ENCODE data around the gene DCUN1D4. TPM values are rescaled to one million over a fixed set of nuclear protein-coding genes. Genes with fewer than 3 reads are reported as not detected.
A peak's percentile ranks its signal among the peaks of the same experiment; 100 is the strongest.
"Not testable (repeated sequence)": the region's sequence is repeated elsewhere in the genome, so short reads cannot be mapped to it uniquely, and the experiment has no call there.

Gene DCUN1D4
- total RNA-seq, 1 experiment from 2014 or later, result 39.8 TPM

DNA sequence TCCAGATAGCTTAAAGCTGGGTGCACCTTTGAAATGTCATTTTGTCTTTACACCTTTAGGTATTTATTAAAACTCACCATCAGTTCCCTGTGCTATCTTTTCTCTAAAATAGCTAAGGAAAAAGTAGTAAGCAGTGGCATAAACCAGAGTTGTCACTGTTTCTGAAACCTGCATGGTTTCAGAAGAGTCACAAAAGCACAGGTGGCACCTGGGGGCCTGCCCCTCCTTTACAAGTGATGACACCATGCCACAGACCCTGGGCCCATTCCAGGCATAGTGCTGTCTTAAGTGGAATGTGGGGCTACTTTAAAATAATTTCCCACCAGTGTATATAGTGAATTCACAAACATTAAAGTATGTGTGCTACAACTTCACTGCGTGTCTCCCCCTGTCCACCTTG lies 47.8 kb downstream of the DCUN1D4 start:
- no peak for DNase-seq (ENCODE audit: extremely low read depth, low read depth)

DNA sequence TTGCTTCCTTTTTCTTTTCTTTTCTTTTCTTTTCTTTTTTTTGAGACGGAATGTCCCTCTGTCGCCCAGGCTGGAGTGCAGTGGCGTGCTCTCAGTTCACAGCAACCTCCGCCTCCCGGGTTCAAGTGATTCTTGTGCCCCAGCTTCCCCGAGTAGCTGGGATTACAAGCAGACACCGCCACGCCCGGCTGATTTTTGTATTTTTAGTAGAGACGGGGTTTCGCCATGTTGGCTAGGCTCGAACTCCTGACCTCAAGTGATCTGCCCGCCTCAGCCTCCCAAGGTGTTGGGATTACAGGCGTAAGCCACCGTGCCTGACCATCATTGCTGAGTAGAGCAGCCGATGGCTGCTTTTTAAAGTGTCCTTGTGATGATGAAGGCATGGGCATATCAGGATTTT lies 50.4 kb downstream of the DCUN1D4 start:
- not testable (repeated sequence) for DNase-seq (ENCODE audit: extremely low read depth, low read depth)

DNA sequence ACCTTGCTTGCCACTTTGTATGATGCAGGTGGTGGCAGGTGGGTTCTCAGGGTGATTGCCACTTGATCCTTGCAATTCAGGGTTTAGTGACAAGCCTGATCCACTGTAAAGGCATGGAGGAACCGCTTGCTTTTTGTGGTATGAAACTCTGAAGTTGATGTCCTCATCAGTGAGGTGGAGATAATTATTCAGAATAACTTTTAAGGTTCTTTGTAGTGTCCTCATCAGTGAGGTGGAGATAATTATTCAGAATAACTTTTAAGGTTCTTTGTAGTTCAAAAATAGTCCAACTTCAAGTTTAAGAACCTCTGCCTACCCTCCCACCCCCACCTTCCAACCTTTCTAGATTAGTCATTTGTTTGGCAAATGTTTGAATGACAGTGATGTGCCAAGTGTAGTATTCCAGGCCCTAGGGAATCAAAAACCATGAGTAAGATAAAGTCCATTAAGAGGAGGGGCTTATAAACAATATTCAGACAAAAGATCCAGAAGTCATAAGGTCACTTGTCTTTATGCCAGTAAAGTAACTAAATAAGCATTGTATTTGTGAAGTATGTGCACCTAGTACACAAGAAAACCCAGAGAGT lies 51.2 kb downstream of the DCUN1D4 start:
- DNase-seq (ENCODE audit: extremely low read depth, low read depth), result peak; percentile 41

DNA sequence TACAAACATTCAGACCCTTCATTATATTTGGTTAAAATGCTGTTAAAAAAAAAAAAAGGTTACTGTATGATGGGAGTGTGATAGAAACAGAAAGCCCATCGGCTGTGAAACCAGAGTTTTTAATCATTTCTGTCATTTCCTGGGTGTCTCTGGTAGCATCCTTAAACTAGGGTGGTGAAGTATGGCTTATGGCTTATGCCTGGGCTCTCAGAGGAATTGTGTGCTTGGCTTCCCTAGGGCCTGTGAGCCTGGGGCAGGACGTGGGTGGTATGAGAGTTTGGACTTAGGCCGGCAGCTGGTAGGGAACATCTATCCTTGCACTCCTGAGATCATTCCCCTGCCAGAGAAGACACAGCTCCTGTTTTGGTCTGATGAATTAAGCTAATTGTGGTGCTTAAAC lies 52.2 kb downstream of the DCUN1D4 start:
- no peak for DNase-seq (ENCODE audit: extremely low read depth, low read depth)

DNA sequence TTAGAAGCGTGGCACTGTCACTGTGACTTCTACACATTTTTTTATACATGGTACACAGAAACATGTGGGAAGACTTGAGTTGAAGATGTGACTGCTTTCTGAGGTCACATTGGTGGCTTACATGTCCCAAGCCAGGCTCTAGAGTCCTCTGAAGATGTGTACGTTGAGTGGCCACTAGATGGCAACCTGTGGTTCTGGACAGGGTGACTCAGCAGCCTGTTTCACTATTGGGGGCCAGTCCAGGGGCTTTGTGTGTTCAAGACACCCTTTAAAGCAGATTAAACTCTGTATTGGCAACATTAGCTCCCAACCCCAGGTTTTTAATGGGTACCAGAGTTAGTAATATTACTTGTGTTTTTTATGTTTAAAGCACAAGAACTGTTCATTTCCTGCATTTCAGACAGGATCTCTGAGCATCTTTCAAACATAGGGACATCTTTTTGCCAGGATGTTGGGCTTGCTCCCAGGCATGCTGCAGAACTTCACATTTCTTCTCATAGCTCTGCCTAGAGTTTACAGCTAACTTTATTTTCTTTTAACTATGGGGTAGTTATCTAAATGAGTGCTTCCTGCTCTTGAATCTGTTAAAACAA lies 53.0 kb downstream of the DCUN1D4 start:
- peak; percentile 71 for DNase-seq (ENCODE audit: extremely low read depth, low read depth)

DNA sequence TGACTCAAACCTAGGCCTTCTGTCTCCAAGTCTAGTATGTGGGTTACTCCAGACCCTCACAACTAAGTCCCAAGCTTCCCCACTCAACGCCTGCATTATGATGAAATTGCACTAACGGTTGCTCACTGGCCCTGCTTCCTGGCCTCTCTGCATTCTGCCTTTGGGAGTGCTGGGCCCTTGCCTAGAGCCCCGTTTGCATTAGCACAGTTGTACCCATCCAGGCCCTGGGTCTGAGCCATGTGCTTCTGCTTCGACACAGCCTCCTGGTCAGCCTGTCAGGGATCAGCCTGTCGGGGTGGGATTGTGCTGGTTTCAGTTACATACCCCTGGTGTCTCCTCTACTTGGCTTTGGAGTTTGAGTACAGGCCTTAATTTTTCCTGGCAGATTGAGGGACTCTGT lies 58.4 kb downstream of the DCUN1D4 start:
- no peak for DNase-seq (ENCODE audit: extremely low read depth, low read depth)

DNA sequence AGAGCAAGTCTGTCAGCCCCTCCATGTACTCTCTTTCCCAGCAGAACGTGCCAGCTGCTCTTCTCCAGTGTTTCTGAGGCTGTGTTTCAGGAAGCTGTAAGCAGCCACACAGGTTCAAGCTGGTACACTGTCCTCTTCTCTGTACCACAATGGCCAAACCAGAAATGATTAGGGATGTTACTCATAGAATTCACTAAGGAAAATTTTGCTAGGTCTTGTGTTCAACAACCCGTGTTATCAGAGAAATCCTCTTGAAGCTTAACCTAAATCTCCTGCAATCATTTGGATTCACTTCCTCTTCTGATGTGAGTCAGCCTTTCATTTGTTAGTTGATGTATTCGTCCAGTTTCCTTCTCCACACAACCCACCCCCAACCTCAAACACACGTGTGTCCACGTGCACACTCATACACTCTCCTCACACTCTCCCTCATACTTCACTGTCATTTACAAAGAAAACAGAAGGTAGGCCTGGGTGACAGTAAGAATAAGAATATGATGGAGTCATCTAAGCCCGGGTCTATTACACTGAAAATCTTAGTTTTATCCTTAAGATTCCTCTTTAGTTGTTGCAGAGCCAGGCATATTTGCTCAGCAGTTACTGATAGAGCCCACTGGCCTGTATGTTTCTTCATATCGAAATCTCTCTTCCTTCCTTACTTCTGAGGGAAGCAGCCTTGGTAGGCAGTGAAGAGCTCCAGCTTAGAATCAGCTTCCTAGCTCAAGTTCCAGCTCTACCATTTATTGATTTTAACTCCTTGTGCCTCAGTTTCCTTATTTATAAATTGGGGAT lies 63.4 kb downstream of the DCUN1D4 start:
- no peak for DNase-seq (ENCODE audit: extremely low read depth, low read depth)

DNA sequence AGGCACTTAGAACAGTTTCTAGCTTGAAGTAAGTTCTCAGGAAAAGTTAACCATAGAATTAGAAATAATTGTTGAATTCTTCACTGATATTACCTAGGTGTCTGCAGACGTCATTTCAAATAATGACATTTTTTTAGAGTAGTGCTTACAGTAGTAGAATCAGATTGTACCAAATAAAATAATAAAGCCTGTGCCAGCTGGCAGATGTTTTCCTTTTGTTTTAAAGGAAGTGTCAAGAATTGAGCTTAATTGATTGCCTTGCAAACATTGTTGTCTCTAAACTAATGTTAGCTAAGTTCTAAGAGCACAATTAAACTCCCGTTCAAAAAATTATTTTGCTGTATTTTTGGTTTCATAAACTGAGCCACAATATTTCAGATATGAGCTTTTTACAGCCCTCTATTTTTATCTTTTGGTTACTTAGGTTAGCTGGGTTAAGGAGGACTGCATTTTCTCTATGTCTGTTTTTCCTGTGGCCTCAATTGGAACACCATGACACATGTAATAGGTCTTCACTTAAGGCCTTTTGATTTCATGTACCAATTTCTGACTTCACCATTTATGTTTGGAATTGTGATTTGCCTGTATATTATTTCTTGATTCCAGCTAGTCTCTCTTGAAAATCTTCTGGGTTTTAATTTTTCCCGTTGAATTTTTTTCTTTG lies 64.2 kb downstream of the DCUN1D4 start:
- DNase-seq (ENCODE audit: extremely low read depth, low read depth), result no peak

DNA sequence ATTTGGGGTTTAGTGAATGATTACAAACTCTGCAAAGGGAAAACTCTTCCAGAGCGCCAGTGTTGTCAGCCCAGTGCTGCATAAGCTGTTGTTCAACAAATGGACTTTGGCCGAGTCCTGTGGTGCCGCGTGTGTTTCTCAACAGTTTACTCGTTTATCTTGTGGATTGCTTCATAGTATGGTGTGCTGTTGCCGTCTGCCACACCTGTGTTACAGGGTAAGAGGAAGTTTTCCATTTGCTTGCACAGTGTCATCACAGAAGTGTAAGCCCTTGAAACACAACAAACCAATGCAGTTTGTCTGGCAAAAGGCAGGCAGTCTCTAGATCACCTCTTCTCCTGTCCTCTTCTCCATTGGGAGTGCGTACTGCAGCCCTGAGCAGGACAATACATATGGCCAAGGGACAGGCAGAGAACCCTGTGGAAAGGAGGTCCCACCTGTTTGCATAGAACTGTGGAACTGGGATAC lies 66.3 kb downstream of the DCUN1D4 start:
- DNase-seq (ENCODE audit: extremely low read depth, low read depth), result no peak

DNA sequence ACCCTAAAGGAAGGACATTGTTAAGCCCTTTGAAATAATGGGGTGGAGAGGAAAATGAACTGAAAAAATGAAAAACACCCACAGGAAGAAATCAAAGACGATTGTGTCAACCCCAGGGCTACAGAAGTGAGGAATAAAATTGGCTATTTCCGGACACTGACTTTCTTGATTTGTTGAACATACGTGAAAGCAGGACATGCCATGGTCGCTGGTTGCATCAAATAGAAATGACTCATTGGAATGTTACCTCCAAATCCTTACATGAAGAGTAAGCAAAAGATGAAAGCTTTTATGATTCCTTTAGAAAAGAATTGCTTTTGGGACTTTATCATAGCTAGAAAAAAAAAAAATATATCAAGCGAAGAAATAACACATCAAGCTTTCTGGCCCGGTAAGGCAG lies 75.3 kb downstream of the DCUN1D4 start:
- DNase-seq (ENCODE audit: extremely low read depth, low read depth), result no peak

DNA sequence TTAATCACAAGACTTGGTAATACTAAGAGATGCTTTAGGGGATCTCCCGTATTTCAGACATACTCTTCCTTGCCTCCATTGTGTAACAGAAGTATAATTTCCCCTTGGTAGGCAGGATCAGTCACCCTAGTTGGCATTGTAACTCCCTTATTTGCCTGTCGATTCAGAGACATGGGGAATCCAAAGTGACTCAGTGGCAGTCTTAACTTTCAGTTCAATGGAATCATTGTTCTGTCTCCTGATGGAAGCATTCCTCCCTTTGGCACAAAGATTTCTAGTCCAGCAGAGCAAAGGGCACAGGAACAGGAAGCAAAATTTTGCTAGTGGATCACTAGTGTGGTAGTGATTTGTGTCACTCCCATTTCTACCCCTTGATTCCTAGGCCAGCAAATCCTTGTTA lies 80.4 kb downstream of the DCUN1D4 start:
- no peak for DNase-seq (ENCODE audit: extremely low read depth, low read depth)

DNA sequence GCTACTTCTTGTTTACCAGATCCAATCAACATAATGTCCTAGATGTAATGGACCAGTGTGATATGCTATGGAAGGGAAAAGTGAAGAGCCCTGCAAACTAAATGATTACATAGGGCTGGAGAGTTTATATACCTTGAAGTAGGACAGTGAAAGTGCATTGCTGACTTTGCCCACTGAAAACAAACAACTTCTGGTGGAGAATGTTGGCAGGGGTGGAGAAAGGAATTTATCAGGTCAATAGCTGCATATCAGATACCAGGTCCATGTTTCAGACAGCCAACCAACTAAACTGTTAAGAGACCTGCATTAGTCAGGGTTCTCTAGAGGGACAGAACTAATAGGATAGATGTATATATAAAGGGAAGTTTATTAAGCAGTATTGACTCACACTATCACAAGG lies 82.4 kb downstream of the DCUN1D4 start:
- DNase-seq (ENCODE audit: extremely low read depth, low read depth), result no peak

DNA sequence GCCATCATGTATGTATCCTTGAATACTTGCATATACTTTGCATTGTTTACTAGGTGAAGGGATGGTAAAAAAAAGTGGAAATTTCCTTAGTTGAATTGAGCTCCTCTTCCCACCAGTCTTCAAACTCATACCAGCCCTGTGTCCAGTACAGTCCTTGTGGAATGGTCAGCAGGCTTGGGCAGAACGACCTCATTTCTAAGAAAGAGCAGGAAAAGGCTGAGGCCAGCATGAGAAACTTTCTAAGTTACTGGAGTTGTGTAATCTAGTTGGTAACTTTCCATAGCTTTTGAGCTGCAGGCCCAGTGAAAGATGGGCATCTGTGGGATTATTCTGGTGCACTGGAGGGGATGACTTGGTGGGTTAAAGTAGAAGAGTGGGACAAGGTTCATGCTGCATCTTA lies 87.6 kb downstream of the DCUN1D4 start:
- no peak for DNase-seq (ENCODE audit: extremely low read depth, low read depth)

DNA sequence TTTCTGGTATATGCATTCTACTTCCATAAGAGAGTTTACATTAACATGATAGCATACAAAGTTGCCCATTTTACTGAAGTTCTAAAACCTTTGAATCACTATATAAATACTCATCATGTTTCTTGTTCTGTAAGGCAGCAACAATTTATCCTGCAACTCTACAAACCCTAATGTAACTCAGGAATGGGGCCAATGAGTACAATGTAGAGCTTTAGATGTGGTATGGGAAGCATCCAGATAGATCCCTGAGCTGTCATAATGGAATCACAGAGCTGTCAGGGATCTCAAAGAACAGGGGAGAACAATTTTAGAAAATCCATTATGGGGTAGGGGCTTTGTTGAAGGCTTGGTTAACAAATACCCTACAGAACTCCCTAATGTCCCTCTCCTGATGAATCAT lies 88.5 kb downstream of the DCUN1D4 start:
- no peak for DNase-seq (ENCODE audit: extremely low read depth, low read depth)

DNA sequence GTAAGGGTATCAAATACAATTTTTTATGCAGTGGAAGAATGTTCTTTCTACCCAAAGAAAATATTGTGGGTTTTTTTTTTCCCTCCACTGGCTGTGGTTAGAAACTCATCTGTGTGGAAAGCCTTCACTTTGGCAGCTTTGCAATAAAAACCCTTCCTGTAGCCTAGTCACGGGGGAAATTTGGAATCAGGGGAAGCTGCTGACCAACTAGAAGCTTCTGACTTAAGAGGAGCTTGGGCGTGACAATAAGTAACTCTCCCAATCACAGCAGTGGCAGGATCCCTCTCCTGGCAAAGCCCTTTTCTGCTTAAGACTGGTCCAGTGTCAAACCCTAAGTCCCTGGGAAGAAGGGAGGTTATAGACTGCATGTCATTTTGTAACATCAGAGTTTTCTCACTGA lies 89.3 kb downstream of the DCUN1D4 start:
- DNase-seq (ENCODE audit: extremely low read depth, low read depth), result no peak

DNA sequence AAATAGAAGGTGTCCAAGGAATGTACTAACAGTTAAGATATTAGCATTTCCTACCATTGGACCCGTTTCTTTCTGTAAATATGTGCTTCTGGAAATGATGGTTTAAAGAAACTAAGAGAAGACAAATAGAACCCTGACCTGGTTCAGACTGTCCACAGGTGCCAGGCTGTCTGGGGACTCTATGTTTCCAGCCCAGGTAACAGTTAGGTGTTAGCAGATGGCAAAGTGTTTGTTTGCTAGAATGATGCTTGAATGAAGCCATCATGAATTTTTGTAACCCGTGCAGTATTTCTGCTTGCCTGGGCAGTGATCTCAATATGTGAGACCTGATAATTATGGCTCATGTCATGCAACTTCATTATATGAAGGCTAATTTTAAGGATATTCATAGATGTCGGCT lies 89.7 kb downstream of the DCUN1D4 start:
- no peak for DNase-seq (ENCODE audit: extremely low read depth, low read depth)

DNA sequence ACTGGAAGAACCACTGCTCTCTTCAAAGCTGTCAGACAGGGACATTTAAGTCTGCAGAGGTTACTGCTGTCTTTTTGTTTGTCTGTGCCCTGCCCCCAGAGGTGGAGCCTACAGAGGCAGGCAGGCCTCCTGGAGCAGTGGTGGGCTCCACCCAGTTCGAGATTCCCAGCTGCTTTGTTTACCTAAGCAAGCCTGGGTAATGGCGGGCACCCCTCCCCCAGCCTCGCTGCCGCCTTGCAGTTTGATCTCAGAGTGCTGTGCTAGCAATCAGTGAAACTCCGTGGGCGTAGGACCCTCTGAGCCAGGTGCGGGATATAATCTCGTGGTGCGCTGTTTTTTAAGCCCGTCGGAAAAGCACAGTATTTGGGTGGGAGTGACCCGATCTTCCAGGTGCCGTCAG lies 97.5 kb downstream of the DCUN1D4 start:
- not testable (repeated sequence) for DNase-seq (ENCODE audit: extremely low read depth, low read depth)

DNA sequence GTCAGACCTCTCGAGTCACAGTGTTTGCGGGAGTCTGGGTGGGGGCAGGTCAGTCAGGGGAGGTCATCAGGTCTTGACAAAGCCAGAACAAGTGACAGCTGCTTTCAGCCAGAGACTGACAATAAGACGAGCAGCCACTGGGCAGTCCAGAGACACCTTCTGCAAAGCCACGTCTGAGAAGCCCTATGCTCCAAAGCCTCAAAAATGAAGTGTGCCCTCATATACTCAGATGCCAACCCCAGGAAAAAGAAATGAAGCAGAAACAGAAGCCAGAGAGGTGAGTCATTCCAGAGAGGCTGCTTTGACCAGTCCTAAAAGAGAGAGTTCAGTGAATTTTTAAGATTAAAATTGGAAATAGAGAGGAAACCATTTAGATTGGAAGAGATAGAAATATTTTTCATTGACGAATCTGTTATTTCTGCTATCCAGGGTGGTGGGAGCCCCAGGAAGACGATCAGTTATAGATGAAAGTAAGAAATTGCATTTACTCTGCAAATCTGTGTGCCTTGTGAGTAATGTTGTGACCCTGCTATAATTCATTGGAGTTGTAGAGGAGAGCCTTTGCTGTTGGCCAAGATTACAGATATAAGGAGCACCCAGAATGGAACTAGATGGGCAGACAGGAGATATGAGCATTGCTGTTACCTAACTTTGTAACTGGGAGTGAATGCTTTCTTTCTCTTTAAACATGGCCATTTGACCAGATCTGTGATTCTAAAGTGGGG lies 99.3 kb downstream of the DCUN1D4 start:
- no peak for DNase-seq (ENCODE audit: extremely low read depth, low read depth)

DNA sequence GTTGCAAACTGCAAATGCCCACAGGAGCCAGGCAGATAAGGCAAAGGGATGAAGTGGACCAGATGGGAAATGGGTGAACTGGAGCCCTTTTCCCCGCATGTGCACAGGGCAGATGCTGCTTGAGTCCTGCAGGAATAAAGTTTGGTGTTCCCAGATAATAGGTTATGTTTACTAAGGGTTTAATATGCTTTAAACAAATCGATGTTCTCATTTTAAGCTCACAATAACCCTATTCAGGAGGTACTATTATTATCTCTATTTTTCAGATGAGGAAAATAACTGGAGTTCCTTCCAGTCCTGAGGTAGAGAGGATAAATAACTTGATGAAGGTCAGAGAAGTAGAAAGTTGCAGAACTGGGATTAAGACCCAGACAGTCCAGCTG lies 99.9 kb downstream of the DCUN1D4 start:
- no peak for DNase-seq (ENCODE audit: extremely low read depth, low read depth)

DNA sequence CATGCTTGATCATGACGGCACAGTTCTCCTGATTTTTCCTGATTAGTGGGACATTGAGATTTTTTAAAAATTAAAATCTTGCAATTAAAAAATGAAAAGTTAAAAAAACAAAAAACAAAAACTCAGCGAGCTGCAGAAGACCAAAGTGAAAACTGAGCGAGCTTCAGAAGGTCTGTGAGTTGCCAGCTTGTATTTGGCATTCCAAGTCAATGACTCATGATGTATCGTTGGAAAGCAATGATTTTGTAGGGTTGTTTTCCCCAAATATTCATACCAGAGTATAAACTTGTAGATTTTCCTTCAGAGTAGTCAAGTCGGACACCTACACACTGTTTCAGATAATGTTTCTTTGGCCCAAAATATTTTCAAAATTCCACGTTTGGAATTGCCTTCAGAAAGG lies 100.3 kb downstream of the DCUN1D4 start:
- no peak for DNase-seq (ENCODE audit: extremely low read depth, low read depth)

Data from NCI-H460 (cell line).